HG02678 (cell line): ENCODE data around the gene PIAS2.

Source experiments
- ATAC-seq: cut with Tn5 transposase; IDR thresholded peaks from one replicate; pipeline ENCODE4 v1.9.1; 2021; ENCODE audit warnings: mild to moderate bottlenecking, moderate library complexity; ENCODE audit not compliant: unreplicated experiment

Gene PIAS2

DNA sequence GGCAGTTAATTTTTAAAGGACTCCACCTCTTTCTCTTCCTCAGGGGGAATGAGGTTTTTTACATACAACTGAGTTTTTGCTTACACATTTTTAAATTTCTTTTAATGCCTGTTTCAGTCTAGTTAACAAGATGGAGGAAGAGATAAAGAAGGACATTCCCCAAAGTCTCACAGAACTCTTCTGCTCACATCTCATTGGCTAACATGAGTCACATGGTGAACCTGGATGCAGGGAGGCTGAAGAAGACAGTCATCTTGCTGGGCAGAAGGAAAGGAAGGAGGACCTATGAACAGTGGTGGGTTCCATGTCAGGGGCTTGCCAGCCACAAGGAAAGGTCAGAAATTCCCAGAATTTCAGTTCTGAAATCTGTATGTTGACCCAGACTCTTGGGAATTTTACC is 150.1 kb downstream of the PIAS2 start:
- no peak for ATAC-seq

DNA sequence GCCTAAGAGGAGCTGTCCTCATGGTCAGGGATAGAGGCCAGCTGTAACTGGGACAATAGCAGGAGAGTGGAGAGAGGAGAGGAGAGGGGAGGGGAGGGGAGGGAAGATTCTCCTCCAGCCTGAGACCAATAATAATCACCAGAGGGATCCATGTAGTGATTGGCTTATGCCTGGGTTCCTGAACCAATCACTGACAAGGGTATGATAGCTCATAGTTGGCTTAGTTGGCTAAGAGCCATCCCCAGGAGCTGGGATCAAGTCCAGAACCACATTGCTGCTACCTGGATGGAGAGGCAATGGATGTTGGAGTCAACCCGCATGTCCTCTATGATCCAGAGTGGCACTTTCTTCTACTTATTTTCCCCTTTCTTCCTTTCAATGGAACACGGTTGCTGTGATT is 152.7 kb downstream of the PIAS2 start:
- no peak for ATAC-seq

DNA sequence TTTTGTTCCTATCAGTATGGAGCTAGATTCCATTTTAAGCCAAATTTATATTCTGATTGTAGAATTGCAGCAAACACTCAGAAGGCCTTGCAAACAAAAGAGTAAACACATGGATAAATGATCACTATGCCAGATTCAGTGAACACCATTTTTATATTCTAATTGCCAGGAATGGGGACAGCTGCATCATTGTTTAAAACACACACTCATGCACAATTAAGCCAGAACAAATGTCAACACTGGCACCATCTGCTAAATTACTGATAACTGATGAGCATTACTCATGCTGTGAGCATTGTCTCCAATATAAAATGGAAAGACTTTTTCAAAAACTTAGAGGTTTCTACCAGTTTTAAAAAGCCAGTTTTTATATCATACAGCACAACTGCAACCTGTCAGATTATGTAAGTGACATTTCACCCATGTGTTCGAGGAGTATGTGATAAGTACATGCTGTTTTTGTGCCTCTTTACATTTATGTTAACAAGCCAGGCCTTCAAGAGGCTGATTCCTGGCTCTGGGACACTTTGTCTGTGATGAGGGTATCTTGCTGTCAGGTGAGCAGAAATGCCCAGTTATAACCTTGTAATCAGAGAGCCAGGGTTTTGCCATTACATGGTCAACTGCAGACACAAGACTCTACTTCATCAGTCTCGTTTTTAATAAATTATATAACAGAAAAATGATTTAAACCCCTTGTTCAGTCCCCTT is 156.1 kb downstream of the PIAS2 start:
- ATAC-seq = no peak

DNA sequence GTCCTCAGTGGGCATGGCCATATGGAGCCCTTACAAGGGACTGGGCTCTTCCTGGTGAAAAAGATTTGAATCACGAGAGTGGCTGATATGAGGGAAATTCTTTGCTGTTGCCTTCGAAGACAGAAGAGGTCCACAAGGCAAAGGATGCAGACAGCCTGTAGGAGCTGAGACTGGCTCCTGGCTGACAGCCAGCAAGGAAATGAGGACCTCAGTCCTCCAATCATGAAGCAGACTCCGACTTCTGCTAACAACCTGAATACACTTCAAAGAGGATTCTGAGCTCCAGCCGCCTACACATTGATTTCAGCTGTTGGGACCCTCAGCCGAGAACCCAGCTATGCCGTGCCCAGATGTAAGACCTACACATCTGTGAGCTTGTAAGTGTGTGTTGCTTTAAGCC is 157.4 kb downstream of the PIAS2 start:
- no peak for ATAC-seq

DNA sequence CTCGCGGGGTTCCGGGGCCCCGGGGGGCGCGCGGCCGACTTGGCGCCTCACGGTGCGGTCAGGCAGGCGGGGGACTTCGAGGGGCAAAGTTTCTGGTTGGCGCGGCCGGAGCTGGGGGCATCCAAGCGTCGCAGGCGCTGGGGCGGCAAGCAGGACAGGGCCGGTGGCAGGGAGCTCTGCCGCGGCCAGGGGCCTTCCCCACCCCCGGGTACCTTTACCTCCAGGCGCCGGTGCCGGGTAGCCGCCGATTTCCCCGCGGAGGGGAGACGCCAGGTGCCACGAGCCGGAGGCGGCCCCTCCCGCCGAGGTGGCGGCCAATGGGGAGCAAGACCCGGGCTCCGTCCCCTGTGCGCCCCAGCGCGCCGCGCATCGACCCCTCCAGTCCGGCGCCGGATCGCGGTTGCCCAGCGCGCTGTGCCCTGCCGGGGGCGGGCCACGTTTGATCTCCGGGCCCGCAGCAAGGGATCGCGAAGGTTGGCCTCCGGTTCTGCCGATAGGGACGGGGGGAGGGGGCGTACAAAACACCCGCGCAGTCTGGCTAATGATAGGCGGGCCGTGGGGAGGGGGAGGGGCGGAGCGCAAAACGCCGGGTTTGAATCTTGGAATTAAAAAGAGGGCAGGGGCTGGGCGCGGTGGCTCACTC is 160.6 kb downstream of the PIAS2 start, which contains the start of gene ST8SIA5:
Gene ST8SIA5, minus strand, starts transcription at position 495 of the 643 bp plus-strand sequence. CDS start 545 bp downstream, outside the sequence.
- ATAC-seq = no peak

DNA sequence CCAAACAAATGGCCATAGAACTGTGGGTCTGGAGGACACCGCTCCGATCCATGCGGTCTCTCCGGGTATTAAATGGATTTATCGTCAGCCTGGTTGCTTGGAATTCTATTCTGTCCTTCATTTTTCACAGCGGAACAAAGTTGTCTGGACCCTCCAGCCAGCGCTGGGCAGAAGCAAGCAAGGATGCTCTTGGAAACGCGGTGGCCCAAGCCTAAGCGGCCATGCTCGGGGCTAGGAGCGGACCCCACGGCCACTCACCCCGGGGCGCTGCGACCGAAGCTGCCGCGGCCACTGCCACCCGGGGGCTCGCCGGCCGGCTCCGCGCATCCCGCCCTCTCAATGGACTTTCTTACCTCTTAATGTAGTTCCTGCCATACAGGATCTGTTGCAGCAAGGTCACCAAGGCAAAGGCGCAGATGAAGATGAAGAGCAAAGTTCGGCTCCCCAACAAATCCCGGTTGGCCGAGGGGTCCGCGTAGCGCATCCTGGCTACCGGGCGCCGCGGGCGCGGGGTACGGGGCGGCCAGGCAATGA is 161.2 kb downstream of the PIAS2 start:
- no peak for ATAC-seq

DNA sequence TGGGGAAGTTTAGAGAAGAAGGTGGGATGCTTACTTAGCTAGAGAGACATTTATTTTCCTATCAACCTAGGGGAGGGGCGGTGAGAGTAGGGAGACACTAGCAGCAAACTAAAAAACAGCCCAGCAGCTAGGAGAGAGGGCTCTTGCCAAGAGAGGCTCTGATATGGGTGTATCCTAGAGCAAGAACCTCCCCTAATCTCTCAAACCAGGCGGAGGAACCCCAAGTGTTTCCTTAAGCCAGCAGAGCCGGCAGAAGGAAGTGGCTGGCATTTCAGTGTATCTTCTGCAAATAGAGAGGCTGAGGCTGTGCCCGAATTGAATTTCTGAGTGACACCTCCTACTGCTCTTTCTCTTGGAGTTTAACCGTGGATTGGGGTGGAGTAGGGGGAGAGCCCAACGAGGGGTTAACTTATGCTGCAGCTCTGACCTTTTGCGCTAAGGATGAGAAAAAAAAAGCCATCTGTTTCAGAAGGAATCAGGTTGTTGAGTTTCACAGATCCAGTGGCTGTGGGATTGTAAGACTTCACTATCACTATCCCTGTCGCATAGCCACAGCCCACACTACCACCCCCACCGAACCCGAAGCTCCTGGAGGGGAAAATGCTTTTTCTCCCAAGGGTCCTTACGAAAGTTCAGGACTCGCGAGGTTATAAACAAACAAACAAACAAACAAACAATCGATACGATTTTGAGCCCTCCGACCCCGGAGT is 161.8 kb downstream of the PIAS2 start:
- no peak for ATAC-seq

DNA sequence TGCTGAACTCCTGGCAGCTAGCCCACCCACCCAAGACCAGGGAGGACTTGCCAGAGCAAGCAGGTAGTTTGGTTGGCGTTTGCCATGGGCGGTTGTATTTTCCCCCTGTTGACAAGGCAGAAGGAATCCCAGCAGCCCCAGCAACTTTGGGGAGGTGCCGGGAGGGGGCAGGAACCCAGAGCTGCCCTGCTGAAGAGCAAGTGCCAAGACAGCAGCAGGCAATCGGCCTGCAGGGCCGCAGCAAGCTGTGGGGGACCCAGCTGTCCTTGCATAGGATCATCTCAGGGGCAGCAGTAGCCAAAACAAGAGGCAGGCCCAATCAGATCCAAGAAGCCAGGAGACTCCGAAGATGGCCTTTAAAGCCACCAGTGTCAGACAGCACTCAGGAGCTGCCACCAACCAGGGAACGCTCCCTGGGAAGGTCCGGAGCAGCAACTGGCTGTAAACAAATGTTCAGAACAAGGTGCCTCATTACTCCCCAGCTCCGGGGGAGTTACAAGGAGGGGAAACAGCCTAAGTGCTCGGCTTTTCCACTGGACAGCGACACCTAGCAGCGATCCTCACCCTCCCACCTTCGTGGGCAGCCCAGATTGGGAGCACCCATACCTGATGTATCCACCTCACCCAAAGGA is 162.5 kb downstream of the PIAS2 start:
- ATAC-seq = no peak

DNA sequence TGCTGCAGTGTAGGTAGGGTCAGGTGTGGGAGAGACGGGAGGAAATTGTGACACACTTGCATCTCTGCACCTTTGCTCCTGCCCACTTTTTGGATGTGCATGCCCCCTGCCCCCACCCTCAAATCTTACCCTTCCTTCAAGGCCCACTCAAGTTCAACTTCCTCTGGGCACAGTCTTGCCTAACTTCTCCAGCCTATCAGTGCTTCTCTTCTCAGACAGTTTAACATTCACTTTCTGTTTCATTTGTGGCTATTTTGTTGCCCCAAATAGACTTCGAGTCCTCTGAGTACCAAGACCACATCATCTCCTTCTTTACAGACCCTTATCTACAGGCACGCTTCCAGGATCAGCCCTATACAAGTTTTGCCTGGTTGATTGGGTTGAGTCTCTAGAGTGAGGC is 163.1 kb downstream of the PIAS2 start:
- ATAC-seq = peak; percentile 82
